NCI-H1417 (cell line): Measurements from ENCODE around the gene MAGI2.

Experiments
- DNase-seq, 3 experiments: peaks; one replicate each; lab custom pipeline; 2025; lab: John Stamatoyannopoulos, UW

MAGI2 gene

DNA sequence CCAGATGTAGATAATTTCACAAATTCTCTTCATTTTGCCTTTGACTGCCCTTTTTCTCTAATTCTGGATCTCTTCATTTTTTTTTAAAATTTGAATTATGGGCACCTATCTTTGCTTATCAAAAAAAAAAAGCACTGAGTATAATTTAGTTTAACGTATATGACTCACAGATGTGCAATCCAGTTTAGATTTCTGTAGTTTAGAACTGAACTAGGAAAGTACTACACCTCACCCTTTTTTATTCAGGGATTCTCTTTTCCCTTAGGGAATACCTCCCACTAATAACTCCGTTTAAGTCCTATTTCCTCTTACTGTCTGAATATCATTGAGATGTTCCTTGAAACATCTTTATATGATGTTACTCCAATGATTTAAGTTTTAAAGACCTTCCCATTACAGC lies 665.0 kb downstream of the MAGI2 start:
- no peak for DNase-seq

GRCh38 chr7:78787854-78788253 lies 665.6 kb downstream of the MAGI2 start:
- DNase-seq, result no peak

- DNase-seq, result no peak
Measured at GRCh38 chr7:78786055-78786454, 667.4 kb downstream of the MAGI2 start.

GRCh38 chr7:78783179-78783962 lies 670.1 kb downstream of the MAGI2 start:
- DNase-seq, result no peak

GRCh38 chr7:78780560-78780959 lies 672.9 kb downstream of the MAGI2 start:
- no peak for DNase-seq

- peak in 2 of 3 experiments; percentile 22 to 59 for DNase-seq
Measured at GRCh38 chr7:78779788-78780187, 673.7 kb downstream of the MAGI2 start.

DNA sequence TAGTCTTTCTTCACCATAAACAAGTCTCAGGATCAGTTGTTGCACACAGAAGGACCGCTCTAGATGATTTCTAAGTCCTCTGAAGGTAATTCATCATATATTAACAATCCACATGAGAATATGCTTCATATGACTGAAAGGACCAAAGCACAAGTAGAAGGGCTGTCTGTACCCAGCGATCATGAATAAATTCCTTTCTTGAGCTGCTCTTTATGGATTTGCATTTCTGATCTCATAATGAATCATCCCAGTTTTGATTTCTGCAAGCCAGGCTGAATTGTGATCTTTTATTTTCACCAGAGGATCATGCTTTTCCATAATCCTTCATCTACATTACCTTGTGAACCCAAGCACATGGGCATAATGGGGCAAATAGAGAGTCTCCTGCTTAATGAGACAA lies 675.6 kb downstream of the MAGI2 start:
- no peak for DNase-seq

GRCh38 chr7:78770422-78771410 lies 682.8 kb downstream of the MAGI2 start:
- DNase-seq, result peak; percentile 70 to 88 (median 76)

DNA sequence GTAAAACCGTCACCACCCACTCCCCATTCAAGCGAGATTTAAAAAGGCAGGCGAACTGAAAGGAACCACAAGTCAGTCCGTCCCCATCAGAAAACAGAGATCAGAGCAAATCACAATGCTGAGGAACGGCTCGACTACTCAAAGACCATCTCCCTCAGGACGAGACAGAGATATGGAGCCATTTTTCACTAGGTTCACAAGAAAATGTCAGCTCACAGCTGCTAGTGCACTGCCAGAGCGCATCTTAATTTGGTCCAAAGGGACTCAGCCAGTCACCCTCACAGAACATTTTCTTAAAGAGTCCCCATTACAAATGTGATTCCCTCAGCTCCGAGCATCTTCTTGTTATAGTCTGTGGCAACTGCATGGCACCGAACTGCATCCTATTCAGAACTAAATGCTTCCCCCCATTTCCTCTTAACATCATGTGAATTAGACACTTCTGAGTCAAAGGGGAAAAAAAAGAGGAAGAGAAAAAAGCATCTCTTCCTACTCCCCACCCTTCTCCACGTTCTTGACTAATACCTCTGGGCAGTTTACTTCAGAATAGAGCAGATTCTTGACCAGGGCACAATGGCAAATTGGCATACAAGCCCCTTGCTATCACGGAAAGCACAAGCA lies 683.9 kb downstream of the MAGI2 start:
- DNase-seq, result peak in 2 of 3 experiments; percentile 49 to 79

GRCh38 chr7:78768859-78769258 lies 684.6 kb downstream of the MAGI2 start:
- DNase-seq, result peak in 1 of 3 experiments; percentile 38

- DNase-seq, result no peak
Measured at GRCh38 chr7:78765943-78766729, 687.3 kb downstream of the MAGI2 start.

DNA sequence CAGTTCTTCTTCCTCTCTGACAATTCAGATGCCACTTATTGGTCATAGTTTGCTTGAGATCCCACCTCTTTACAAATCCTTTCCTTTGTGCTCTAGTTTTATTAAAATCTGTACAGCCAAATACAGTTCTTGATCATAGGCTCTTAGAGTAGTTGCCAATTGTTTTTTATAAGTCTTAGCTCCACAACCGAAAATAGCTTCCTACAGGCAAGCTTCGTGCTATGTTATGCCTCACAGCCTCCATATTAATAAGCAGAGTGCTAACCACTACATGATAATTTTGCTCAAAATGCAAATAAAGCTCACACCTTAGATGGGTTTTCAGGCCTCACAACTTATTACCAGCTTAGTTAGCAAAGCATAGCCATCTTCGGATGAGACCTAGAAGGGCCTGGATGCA lies 688.9 kb downstream of the MAGI2 start:
- no peak for DNase-seq

- DNase-seq, result no peak
Measured at GRCh38 chr7:78762625-78763024, 690.8 kb downstream of the MAGI2 start.

GRCh38 chr7:78760620-78761355 lies 692.7 kb downstream of the MAGI2 start:
- no peak for DNase-seq

GRCh38 chr7:78752554-78752953 lies 700.9 kb downstream of the MAGI2 start:
- no peak for DNase-seq

DNA sequence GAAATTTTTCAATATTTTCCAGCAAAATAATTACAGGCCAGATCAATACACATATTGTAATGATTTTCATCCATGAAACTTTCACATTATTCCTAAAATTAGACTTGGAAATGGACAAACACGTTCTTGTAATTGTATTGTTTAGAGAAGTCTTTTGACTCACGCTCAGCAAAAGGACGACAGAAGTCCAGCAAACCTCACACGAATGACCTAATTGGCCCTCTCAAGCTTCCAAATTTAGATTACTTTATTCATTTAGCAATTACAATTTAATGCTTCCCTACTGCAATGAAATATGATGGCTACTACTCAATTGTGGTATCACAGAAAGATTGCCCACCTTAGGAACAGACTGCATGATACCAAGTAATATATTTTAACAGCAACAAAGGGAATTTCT lies 702.2 kb downstream of the MAGI2 start:
- no peak for DNase-seq

GRCh38 chr7:78749052-78749746 lies 704.3 kb downstream of the MAGI2 start:
- DNase-seq, result no peak

GRCh38 chr7:78747592-78747991 lies 705.9 kb downstream of the MAGI2 start:
- no peak for DNase-seq

- no peak for DNase-seq
Measured at GRCh38 chr7:78746301-78746700, 707.2 kb downstream of the MAGI2 start.

DNA sequence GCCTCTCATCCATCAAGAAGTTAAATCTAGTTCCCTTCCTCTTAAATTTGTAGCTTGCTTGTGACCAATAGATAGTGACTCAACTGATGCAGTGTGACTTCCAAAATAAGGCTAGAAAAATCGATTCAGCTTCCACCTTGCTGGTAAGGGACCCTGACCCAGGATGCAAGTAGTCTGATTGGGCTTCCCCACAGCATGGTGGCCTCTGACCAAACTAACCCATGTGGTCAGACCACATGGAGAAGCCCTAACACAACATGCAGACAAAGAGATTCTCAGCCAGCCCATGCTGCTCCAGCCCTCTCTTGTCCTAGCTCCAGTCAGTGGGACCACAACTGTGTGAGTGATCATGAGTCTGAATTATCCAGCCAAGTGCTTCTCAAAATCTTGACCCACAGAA lies 710.8 kb downstream of the MAGI2 start:
- DNase-seq, result no peak
